ENCODE results near the gene SOWAHD.
"Not testable (repeated sequence)": the region's sequence is repeated elsewhere in the genome, so short reads cannot be mapped to it uniquely, and the experiment has no call there.

Gene SOWAHD

GRCh38 chrX:119757979-119758730 lies at the start of gene SOWAHD:
Gene SOWAHD, plus strand, starts transcription at chrX:119758588. Its CDS starts 80 bp downstream, at chrX:119758668.
- DNase-seq (ENCODE audit: low read depth): peak; percentile 9

GRCh38 chrX:119708936-119709335 lies 49.5 kb upstream of the SOWAHD start:
- no peak for DNase-seq (ENCODE audit: low read depth)

- DNase-seq (ENCODE audit: low read depth): no peak
Measured at GRCh38 chrX:119709630-119710029, 48.8 kb upstream of the SOWAHD start.

DNA sequence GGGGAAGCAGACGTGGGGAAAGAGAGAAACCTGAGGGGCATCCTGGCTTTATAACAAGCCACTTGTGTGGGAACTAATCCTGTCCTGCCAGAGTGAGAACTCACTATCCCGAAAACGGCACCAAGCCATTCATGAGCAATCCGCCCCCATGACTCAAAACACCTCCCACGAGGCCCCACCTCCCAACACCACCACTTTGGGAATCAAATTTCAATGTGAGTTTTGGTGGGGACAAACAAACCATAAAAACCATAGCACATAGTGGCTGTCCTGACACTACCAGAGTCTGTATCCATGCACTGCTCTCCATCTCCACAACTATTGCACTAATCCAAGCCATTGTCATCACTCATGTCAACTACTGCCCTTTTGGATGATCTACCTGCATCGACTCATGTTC lies 36.9 kb upstream of the SOWAHD start:
- no peak for DNase-seq (ENCODE audit: low read depth)

- DNase-seq (ENCODE audit: low read depth): no peak
Measured at GRCh38 chrX:119721926-119722325, 36.5 kb upstream of the SOWAHD start.

DNA sequence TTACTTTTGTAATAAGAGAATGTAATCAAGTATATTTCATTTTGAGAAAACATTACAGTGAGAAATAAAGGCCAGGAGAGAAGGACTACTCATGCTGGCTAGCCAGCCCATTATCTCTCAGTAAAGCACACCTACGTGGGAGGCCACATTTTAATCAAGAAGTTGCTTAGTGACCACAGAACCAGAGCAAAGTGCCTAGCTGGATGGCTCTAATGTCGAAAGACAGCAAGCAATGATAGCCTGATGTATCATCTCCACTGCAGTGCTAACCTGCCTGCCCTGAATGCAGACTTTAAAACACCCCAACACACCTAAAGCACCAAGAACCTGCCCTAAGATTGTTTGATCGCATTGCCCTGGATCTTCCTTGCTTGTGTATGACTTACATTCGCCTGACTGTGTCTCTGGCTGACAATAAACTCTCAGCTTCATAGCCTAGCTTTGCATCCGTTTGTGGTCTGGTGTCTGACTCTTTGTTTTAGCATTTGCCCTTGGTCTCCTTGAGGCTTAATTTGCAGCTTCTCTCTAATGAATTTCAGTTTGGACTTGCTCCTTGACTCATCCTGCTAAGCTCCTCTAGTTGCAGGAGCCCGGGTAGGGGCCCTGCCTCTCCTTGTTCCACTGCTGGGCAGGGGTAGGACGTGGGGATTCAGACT lies 31.4 kb upstream of the SOWAHD start:
- no peak for DNase-seq (ENCODE audit: low read depth)

GRCh38 chrX:119728487-119728886 lies 29.9 kb upstream of the SOWAHD start:
- DNase-seq (ENCODE audit: low read depth): no peak

- peak; percentile 42 for DNase-seq (ENCODE audit: low read depth)
Measured at GRCh38 chrX:119729408-119730201, 28.8 kb upstream of the SOWAHD start.

DNA sequence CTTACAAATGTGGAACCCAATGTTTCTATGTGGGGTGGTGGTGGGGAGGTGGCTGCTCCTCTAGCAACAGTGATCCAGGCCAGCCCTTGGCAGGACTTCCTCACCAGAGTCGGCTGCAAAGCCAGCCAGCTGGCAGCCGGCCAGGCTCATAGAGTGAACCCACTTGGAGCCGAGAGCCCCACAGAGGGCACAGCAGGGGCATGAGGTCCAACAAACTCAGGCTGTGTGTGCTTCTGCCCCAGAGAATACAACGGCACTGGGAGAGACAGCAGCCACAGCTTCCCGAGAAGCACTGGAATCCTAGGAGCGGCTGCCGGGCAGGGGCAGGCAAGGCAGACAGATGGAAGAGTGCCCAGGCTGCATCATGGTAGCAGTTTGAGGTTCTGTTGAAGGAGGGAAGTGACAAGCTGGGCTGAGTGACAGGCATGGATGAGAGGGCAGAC lies 23.5 kb upstream of the SOWAHD start:
- no peak for DNase-seq (ENCODE audit: low read depth)

DNA sequence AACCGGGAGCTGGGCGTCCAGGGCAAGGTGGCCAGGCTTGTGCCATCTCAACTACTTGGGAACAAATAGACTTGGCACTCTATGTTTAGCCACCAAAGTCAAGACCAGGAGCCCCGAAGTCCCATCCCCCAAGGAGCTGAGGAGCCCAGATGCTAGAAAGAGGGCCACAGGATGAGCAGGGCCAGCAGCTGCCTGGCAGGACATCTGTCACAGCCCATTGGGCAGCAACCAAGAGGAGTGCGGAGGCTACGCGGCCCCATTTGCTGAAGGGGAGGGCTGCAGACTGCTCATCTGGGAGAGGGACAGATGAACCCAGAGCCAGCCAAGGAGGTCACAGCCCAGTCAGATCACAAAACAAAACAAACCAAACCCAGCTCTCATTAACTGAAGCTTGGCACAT lies 22.9 kb upstream of the SOWAHD start:
- no peak for DNase-seq (ENCODE audit: low read depth)

GRCh38 chrX:119736206-119736764 lies 22.1 kb upstream of the SOWAHD start:
- no peak for DNase-seq (ENCODE audit: low read depth)

GRCh38 chrX:119738742-119739141 lies 19.6 kb upstream of the SOWAHD start:
- DNase-seq (ENCODE audit: low read depth): no peak

- no peak for DNase-seq (ENCODE audit: low read depth)
Measured at GRCh38 chrX:119745283-119745848, 13.0 kb upstream of the SOWAHD start.

DNA sequence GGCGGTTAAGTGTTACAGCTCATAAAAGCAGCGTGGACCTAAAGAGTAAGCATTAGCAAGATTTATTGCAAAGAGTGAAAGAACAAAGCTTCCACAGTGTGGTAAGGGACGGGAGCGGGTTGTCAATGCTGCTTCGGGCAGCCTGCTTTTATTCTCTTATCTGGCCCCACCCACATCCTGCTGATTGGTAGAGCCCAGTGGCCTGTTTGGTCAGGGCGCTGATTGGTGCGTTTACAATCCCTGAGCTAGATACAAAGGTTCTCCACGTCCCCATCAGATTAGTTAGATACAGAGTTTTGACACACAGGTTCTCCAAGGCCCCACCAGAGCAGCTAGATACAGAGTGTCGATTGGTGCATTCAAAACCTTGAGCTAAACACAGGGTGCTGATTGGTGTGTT lies 8.3 kb upstream of the SOWAHD start:
- not testable (repeated sequence) for DNase-seq (ENCODE audit: low read depth)

DNA sequence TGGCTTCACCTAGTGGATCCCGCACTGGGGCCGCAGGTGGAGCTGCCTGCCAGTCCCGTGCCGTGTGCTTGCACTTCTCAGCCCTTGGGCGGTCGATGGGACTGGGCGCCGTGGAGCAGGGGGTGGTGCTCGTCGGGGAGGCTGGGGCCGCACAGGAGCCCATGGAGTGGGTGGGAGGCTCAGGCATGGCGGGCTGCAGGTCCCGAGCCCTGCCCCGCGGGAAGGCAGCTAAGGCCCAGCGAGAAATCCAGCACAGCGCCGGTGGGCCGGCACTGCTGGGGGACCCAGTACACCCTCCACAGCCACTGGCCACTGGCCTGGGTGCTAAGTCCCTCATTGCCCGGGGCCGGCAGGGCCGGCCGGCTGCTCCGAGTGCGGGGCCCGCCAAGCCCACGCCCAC lies 7.6 kb upstream of the SOWAHD start:
- not testable (repeated sequence) for DNase-seq (ENCODE audit: low read depth)

DNA sequence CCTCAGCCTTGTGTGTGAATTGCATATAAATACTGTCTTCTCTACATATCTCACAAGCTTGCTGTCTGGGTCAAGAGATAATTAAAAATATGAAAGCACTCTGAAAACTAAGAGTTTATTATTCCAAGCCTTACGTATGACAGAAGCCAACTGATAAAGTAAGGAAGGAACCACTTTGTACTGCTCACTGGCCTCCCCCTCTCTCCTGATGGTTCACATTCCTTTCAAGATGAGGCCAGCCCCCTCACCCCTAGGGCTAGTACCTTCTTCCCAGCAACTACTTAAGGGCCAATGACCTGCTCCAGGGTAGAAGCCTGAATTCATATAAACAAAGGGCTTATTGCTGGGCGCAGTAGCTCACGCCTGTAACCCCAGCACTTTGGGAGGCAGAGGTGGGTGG lies 5.4 kb upstream of the SOWAHD start:
- no peak for DNase-seq (ENCODE audit: low read depth)

DNA sequence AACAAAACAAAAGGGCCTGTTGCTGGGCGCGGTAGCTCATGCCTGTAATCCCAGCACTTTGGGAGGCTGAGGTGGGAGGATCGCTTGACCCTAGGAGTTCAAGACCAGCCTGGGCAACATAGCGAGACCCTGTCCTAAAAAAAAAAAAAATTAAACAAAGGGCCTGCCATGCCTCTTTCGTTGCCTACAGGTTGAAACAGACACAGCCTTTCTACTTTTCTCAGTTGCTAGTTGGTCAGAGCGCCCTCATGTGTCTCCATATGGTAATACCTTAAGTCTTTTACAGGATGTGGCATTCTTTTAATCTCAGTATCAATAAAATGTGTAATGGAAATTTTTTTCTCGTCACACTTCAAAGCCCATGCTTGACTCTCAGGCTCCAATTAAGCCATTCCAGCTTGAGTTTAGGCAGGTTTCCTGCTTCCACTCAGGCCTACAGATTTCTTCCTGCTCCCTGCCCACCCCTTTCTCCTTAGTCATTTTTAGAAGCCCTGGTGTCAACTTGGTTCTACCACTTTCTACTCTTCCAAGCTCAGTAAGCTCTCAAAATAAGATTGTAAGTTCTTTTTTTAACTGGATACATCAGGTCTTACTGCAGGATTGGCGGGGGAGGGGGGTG lies 4.6 kb upstream of the SOWAHD start:
- no peak for DNase-seq (ENCODE audit: low read depth)

DNA sequence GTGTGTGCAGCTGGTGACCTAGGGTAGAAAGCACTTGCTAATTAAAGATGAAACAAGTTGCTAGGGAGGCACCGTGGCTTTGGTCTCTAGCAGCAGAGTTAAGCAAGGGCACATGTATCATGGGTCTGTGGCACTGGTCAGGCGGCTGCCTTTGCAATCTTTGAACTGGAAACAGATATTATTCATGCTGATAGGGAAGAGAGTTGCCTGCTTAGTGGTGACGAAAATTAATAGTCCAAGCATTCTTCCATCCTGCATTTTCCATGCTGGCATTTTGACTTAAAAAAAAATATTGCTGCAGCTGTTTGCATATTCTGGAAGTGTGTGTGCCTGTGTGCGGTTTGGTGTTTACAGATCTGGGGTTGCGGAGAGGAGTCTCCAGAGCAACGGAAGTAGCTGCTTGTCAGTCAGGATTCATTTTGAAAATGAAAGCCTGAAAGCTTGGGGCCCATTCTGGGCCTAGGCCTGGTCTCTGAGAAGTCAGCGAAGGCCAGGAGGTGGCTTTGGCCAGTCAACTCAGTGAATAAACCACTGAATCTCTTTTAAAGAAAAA lies 2.3 kb upstream of the SOWAHD start:
- DNase-seq (ENCODE audit: low read depth): no peak

DNA sequence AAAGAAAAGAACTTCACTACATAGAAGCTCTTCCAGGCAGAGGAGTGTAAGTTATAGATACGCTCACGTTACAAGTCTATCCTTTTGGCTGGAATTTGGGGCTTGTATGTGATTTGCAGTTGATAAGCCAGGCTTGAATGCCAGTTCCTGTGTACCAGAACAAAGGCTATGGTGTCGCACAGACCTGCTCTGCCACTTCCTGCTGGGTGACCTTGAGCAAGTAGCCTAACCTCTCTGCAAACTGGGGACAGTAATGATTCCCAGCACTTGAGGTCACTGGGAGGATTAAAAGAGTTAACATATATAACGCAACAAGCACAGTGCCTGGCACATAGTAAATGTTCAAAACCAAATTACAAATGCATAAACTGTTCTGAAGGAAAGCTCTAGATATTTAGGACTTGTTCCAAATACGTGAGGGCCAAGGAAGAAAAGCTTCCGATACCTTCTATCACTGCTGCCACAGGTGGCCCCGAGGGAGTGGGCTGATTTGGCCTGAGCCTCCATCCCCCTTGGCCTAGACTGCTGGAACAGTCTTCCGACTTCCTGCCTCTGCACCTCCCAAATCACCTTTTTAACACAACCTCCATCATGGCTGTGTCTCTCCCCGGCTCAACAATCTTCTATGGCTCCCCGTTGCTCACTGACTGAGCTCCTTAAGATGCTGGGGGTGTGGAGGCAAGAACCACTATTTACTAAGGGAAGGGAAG lies 1.3 kb upstream of the SOWAHD start:
- DNase-seq (ENCODE audit: low read depth): no peak

DNA sequence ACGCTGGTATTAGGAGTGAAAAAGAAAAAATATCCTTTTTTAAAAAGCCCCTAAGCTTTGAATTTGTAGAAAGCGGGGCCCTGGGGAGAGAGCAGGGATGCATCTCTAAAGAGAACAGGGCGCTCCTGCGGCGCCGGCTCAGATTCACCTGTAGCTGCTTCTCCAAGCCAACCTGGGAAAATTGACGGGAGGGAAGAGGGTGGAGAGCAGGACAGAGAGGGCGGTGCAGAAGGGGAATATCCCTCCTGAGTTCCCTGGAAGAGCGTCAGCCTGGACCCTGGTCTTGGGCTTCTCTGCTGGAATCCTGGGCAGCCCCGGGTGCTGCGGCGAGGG lies 776 bp upstream of the SOWAHD start:
- DNase-seq (ENCODE audit: low read depth): no peak

GRCh38 chrX:119758731-119759247 lies 401 bp downstream of the SOWAHD start:
- DNase-seq (ENCODE audit: low read depth): peak; percentile 13

Measured in activated T-helper 1 cell treated with Interleukin-2 at 50 U/mL for 16 hours (primary cell).